SK-N-SH (cell line): ENCODE data around the gene TBPL1. TPM values are rescaled to one million over a fixed set of nuclear protein-coding genes. Genes with fewer than 3 reads are reported as not detected.

ENCODE experiments used
- CTCF ChIA-PET: fragments of 300-600, 350-600 bp; formaldehyde crosslinking; extraction: SDS; loops from one replicate; lab custom pipeline; 2021; lab: Yijun Ruan, JAX
- POLR2A ChIA-PET: fragments of 350-600 bp; sonication (Branson Sonifier 250); formaldehyde crosslinking; extraction: SDS; loops from one replicate; lab custom pipeline; 2020; ENCODE audit warnings: antibody characterized with exemption, inconsistent platforms; lab: Yijun Ruan, JAX
- DNase-seq: peaks from one replicate; pipeline ENCODE4 v3.0.0; 2012
- H2AFZ ChIP-seq: fragments of 200-600 bp; sonication (generic); 2 replicates; pipeline ENCODE4 v1.8.1; 2016; ENCODE audit warnings: antibody characterized with exemption, mild to moderate bottlenecking, low read depth
- H3F3A ChIP-seq: fragments of 200-600 bp; sonication (generic); replicated peaks from 2 replicates; pipeline ENCODE3; 2016; ENCODE audit warnings: antibody characterized with exemption, mild to moderate bottlenecking; ENCODE audit not compliant: insufficient read depth
- H3K27ac ChIP-seq, 2 experiments: fragments of 200-500 bp in 1 of 2; fragments of 200-600 bp in 1 of 2; sonication (Bioruptor generic) in 1 of 2; sonication (generic), shearing (Covaris generic) in 1 of 2; 2 replicates each; pipeline versions ENCODE4 v1.5.1 to v1.6.1; 2014 to 2016; ENCODE audit warnings: low read depth in 2 of 2, inconsistent platforms in 1 of 2, low read length in 1 of 2, mild to moderate bottlenecking in 1 of 2, mixed read lengths in 1 of 2
- H3K27me3 ChIP-seq: fragments of 200-600 bp; sonication (generic), shearing (Covaris generic); 2 replicates; pipeline ENCODE4 v1.6.1; 2016; ENCODE audit warnings: mixed run types; ENCODE audit not compliant: insufficient read depth
- H3K36me3 ChIP-seq, 2 experiments: fragments of 200-500 bp in 1 of 2; fragments of 200-600 bp in 1 of 2; sonication (Bioruptor generic) in 1 of 2; sonication (generic) in 1 of 2; replicated peaks in 1 of 2; 2 replicates each; pipeline versions ENCODE3 to v1.5.1; 2014 to 2016; ENCODE audit warnings: low read length in 1 of 2, mild to moderate bottlenecking in 1 of 2; ENCODE audit not compliant: insufficient read depth in 2 of 2, control insufficient read depth in 1 of 2
- H3K4me1 ChIP-seq, 2 experiments: fragments of 200-500 bp in 1 of 2; fragments of 200-600 bp in 1 of 2; sonication (Bioruptor generic) in 1 of 2; sonication (generic), shearing (Covaris generic) in 1 of 2; 2 replicates each; pipeline versions ENCODE4 v1.5.1 to v1.6.1; 2014 to 2016; ENCODE audit warnings: low read depth in 1 of 2, low read length in 1 of 2, mixed run types in 1 of 2; ENCODE audit not compliant: insufficient read depth in 2 of 2, control insufficient read depth in 1 of 2
- H3K4me2 ChIP-seq: fragments of 200-600 bp; sonication (generic), shearing (Covaris generic); 2 replicates; pipeline ENCODE4 v1.6.1; 2017; ENCODE audit warnings: mixed run types
- H3K4me3 ChIP-seq, 2 experiments: fragments of 200-500 bp in 1 of 2; fragments of 200-600 bp in 1 of 2; sonication (Bioruptor generic) in 1 of 2; sonication (generic), shearing (Covaris generic) in 1 of 2; 2 replicates each; pipeline versions ENCODE4 v1.5.1 to v1.8.1; 2014 to 2016; ENCODE audit warnings: low read depth in 2 of 2, inconsistent platforms in 1 of 2, low read length in 1 of 2, mild to moderate bottlenecking in 1 of 2, mixed read lengths in 1 of 2, moderate library complexity in 1 of 2
- H3K79me2 ChIP-seq: fragments of 200-600 bp; sonication (generic); 2 replicates; pipeline ENCODE4 v1.8.1; 2017; ENCODE audit warnings: mild to moderate bottlenecking; ENCODE audit not compliant: insufficient read depth
- H3K9ac ChIP-seq: fragments of 200-600 bp; sonication (generic); 2 replicates; pipeline ENCODE4 v1.6.1; 2017; ENCODE audit warnings: mixed run types
- H3K9me2 ChIP-seq: fragments of 200-600 bp; sonication (generic); 2 replicates; pipeline ENCODE4 v1.6.1; 2017; ENCODE audit warnings: mixed run types
- H3K9me3 ChIP-seq: fragments of 200-600 bp; sonication (generic); 2 replicates; pipeline ENCODE4 v1.6.1; 2017; ENCODE audit warnings: mixed run types, mild to moderate bottlenecking, moderate library complexity
- H4K20me1 ChIP-seq: fragments of 200-600 bp; sonication (generic); 2 replicates; pipeline ENCODE4 v1.6.1; 2017; ENCODE audit warnings: mild to moderate bottlenecking, mixed run types; ENCODE audit not compliant: insufficient read depth
- ELF1 ChIP-seq: IDR thresholded peaks from 2 replicates; pipeline ENCODE4 v1.4.0; 2012
- FOSL2 ChIP-seq: IDR thresholded peaks from 2 replicates; pipeline ENCODE4 v1.4.0; 2012; ENCODE audit warnings: low read depth, mild to moderate bottlenecking, moderate library complexity, borderline replicate concordance
- GATA2 ChIP-seq: sonication (generic); formaldehyde crosslinking; IDR thresholded peaks from 2 replicates; pipeline ENCODE4 v1.5.0; 2020; ENCODE audit warnings: mild to moderate bottlenecking, missing genetic modification reagents
- IRF3 ChIP-seq: fragments of 150-350 bp; IDR thresholded peaks from 2 replicates; pipeline ENCODE4 v1.6.1; 2016; ENCODE audit warnings: mild to moderate bottlenecking, low read depth, low read length
- MAX ChIP-seq: IDR thresholded peaks from 2 replicates; pipeline ENCODE4 v1.4.0; 2012; ENCODE audit warnings: low read depth
- MEF2A ChIP-seq: IDR thresholded peaks from 2 replicates; pipeline ENCODE4 v1.4.0; 2012; ENCODE audit warnings: low read depth, borderline replicate concordance
- MXI1 ChIP-seq: IDR thresholded peaks from 2 replicates; pipeline ENCODE4 v1.6.1; 2012; ENCODE audit warnings: mild to moderate bottlenecking, low read depth, low read length, improper control_type of control experiment
- NFIC ChIP-seq: IDR thresholded peaks from 2 replicates; pipeline ENCODE4 v1.4.0; 2012; ENCODE audit warnings: borderline replicate concordance
- PBX3 ChIP-seq: IDR thresholded peaks from 2 replicates; pipeline ENCODE4; 2012
- RAD21 ChIP-seq: IDR thresholded peaks from 2 replicates; pipeline ENCODE4 v1.6.1; 2012; ENCODE audit warnings: mild to moderate bottlenecking, low read length
- REST ChIP-seq: IDR thresholded peaks from 2 replicates; pipeline ENCODE4 v1.6.1; 2012; ENCODE audit warnings: mild to moderate bottlenecking, low read depth, low read length, moderate library complexity
- RFX5 ChIP-seq: IDR thresholded peaks from 2 replicates; pipeline ENCODE4 v1.6.1; 2012; ENCODE audit warnings: mild to moderate bottlenecking, improper control_type of control experiment, low read length
- SIN3A ChIP-seq: IDR thresholded peaks from 2 replicates; pipeline ENCODE4 v1.6.1; 2012; ENCODE audit warnings: low read depth, mild to moderate bottlenecking, low read length, moderate library complexity, borderline replicate concordance
- SMC3 ChIP-seq: IDR thresholded peaks from 2 replicates; pipeline ENCODE4 v1.6.1; 2012; ENCODE audit warnings: low read depth, low read length, improper control_type of control experiment
- TAF1 ChIP-seq: IDR thresholded peaks from 2 replicates; pipeline ENCODE4 v1.6.1; 2012; ENCODE audit warnings: low read depth, mild to moderate bottlenecking, low read length, moderate library complexity, borderline replicate concordance
- TEAD4 ChIP-seq: IDR thresholded peaks from 2 replicates; pipeline ENCODE4 v1.4.0; 2012; ENCODE audit warnings: mild to moderate bottlenecking, borderline replicate concordance; ENCODE audit not compliant: insufficient read depth
- YY1 ChIP-seq: IDR thresholded peaks from 2 replicates; pipeline ENCODE4 v1.4.0; 2012; ENCODE audit warnings: low read depth, mild to moderate bottlenecking
- WGBS: methylation state at CpG from one replicate; pipeline ENCODE4 v1.1.6; 2017; ENCODE audit warnings: low lambda C conversion rate; 5-methylcytosine and 5-hydroxymethylcytosine counted together
- polyA plus RNA-seq, 3 experiments: library from polyadenylated mRNA; depleted of rRNA; stranded (reverse); fragments of >200 nt; gene quantifications; 2 replicates each; pipeline ENCODE4 v1.2.3, GENCODE V29; 2012

The TBPL1 gene
- polyA plus RNA-seq, 1 of the 3 experiments (the other 2 are of a cell fraction): 16.3 TPM

GRCh38 chr6:134020968-134021367 is 67.9 kb downstream of the TBPL1 start:
- CTCF ChIA-PET: interaction anchor here (1.4 kb wide), 1 partner anchor 26 kb away, joined by 3 read pairs; no protein-coding TSS in a partner anchor
- Histone ChIP-seq H3K27me3 (no peaks in the 10 kb centered on the region), H3K36me3 (no peaks in the 10 kb centered on the region), H3K9me2 (no peaks in the 10 kb centered on the region), H2AFZ (no peak overlapping the region), H3F3A (no peaks in the 10 kb centered on the region), H3K79me2 (no peaks in the 10 kb centered on the region), H3K4me1 (no peaks in the 10 kb centered on the region), H3K9me3 (no peaks in the 10 kb centered on the region), H4K20me1 (no peaks in the 10 kb centered on the region), H3K4me2 (no peak overlapping the region), H3K27ac (no peak overlapping the region), H3K4me3 (no peak overlapping the region), H3K9ac (no peak overlapping the region)
- POLR2A ChIA-PET: no interaction called here
- WGBS: 23% methylated on average over 4 of the region's 4 CpGs
- no peak for DNase-seq
- TF ChIP-seq SIN3A (no peak), RAD21 (no peak), PBX3 (no peak), MEF2A (no peak), GATA2 (CRISPR knock-in tag) (no peak), MXI1 (no peak), YY1 (no peak), TEAD4 (no peak), FOSL2 (no peak), IRF3 (no peak), ELF1 (no peak), RFX5 (no peak), REST (no peak), TAF1 (no peak), SMC3 (no peak), MAX (no peak), NFIC (no peak)
